KOPT-K1 (cell line): ENCODE measurements around the gene RAB24.
A peak's percentile ranks its signal among the peaks of the same experiment; 100 is the strongest.
"Not testable (repeated sequence)": the region's sequence is repeated elsewhere in the genome, so short reads cannot be mapped to it uniquely, and the experiment has no call there.

Experiments used
- H3K27ac ChIP-seq: fragments of 200-600 bp; sonication (generic); 2 replicates; pipeline ENCODE4 v1.5.1; 2016; ENCODE audit warnings: antibody characterized with exemption, mild to moderate bottlenecking, low read depth, low read length; ENCODE audit not compliant: poor library complexity, severe bottlenecking
- H3K36me3 ChIP-seq: fragments of 200-600 bp; sonication (generic); 2 replicates; pipeline ENCODE4 v1.5.1; 2017; ENCODE audit warnings: antibody characterized with exemption, mild to moderate bottlenecking, low read length, moderate library complexity; ENCODE audit not compliant: insufficient read depth
- H3K9me3 ChIP-seq: fragments of 200-600 bp; sonication (generic); 2 replicates; pipeline ENCODE4 v1.5.1; 2017; ENCODE audit warnings: antibody characterized with exemption, low read length, mild to moderate bottlenecking; ENCODE audit not compliant: insufficient read depth, poor library complexity, severe bottlenecking

Gene RAB24

DNA sequence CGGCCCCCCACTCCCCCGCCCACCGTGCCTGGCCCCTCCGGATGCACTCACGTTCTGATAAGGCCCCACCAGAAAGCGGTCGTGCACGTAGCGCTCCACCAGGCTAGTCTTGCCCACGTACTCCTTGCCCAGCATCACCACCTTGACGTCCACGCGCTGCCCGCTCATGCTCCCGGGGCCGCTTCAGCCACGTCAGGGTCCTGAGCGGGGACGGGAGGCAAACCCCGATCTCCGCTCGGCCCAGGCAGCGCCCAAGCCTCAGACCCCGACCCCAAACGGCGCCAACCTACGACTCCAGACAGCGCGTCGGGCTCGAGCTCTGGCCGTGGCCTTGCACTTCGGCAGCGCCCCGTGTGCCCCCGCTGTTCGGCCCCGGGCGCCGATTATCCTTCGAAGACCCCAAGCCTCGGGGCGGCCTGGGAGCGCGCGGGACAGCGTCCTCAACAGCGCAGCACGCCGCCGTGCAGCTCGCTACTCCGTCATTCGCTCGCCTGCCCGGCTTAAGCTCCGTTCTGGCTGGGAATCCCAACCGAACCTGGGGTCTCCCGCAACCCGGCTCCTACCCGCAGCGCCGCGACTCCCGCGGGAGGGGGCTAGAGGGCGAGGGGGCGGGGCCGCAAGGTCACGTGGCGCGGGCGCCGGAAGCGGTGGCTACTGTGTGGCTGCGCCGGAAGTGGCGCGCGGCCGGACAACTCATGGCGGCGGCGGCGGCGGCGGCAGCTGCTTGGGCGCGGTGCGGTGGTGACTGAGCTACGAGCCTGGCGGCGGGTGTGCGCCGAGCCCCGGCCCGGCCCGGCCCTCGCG lies at the start of gene RAB24, which contains the start of gene PRELID1:
TSS of gene RAB24 (minus strand) at position 599 of the 804 bp plus-strand sequence. CDS start at position 168, 431 bp downstream.
TSS of gene PRELID1 (plus strand) at position 679 of the 804 bp plus-strand sequence. CDS start 187 bp downstream, outside the sequence.
- peak within 1 kb of the TSS; percentile 85 for H3K27ac ChIP-seq
- H3K36me3 ChIP-seq = peaks cover 60% of the 10 kb centered on the region
- H3K9me3 ChIP-seq = no peaks in the 10 kb centered on the region

- H3K9me3 ChIP-seq = no peaks in the 10 kb centered on the region
- peaks cover 17% of the 10 kb centered on the region for H3K36me3 ChIP-seq
- no peak overlapping the region for H3K27ac ChIP-seq
Observed at GRCh38 chr5:177353093-177353492, 49.6 kb upstream of the RAB24 start.

GRCh38 chr5:177351392-177352329 lies 48.1 kb upstream of the RAB24 start, which contains the start of gene LMAN2:
Gene LMAN2 (minus strand): TSS chr5:177351668. CDS start chr5:177351647, 21 bp downstream.
- peaks cover 30% of the 10 kb centered on the region for H3K36me3 ChIP-seq
- H3K9me3 ChIP-seq = no peaks in the 10 kb centered on the region
- peak within 1 kb of the TSS; percentile 88 for H3K27ac ChIP-seq

- Histone ChIP-seq H3K27ac (peak overlapping the region; percentile 88), H3K9me3 (no peaks in the 10 kb centered on the region), H3K36me3 (peaks cover 37% of the 10 kb centered on the region)
Observed at GRCh38 chr5:177350776-177351391, 47.4 kb upstream of the RAB24 start.

GRCh38 chr5:177349762-177350161 lies 46.2 kb upstream of the RAB24 start:
- H3K36me3 ChIP-seq = peaks cover 46% of the 10 kb centered on the region
- no peaks in the 10 kb centered on the region for H3K9me3 ChIP-seq
- no peak overlapping the region for H3K27ac ChIP-seq

DNA sequence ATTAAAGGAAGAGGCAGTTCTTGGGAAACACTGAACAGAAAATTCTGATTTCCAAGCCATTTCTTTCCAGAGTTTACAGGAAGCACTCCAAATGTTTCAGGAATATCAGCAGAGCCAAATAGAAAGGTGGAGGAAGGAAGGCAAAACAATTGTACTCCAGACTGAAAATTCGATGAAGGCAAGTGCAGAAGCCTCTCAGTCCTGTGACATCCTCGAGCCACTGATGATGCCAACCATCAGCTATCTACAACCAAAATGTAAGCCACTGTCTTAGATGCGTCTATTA lies 45.8 kb upstream of the RAB24 start:
- Histone ChIP-seq H3K9me3 (no peaks in the 10 kb centered on the region), H3K36me3 (peaks cover 51% of the 10 kb centered on the region), H3K27ac (no peak overlapping the region)

DNA sequence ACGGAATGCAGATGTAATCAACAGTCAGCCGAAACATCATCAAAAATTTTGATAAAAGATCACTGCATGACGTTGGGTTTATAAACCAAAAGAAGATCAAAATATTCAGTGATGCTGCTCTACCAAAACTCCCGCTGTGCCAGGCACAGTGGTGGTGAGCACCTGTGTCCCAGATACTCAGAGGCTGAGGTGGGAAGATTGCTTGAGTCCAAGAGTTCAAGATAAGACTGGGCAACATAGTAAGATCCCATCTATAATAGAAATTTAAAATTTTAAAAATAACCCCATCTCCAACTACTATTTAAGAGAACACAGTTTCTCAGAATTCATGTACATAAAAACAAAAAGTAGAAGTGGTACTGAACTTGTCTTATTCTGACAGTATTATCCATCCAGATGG lies 44.2 kb upstream of the RAB24 start:
- Histone ChIP-seq H3K36me3 (peaks cover 64% of the 10 kb centered on the region), H3K9me3 (no peaks in the 10 kb centered on the region), H3K27ac (no peak overlapping the region)

DNA sequence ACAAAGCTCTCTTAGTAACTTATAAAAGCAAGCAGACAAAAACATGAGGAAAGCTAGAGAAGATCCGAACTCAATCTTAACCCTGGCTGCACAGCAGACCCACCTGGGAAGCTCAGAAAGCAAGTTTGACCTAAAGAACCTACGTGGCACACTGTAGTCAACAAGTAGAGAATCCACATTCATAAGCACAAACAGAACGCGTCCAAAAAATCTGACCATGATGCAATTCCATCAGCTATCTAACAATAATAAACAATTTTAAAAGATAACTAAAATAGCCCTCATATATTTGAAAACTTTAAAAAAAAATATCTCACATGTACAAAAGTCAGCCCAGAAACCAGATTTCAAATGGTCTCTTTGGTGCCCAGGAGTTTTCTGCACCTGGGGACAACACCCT lies 43.3 kb upstream of the RAB24 start:
- no peaks in the 10 kb centered on the region for H3K9me3 ChIP-seq
- no peak overlapping the region for H3K27ac ChIP-seq
- peaks cover 72% of the 10 kb centered on the region for H3K36me3 ChIP-seq

- no peak overlapping the region for H3K27ac ChIP-seq
- peaks cover 84% of the 10 kb centered on the region for H3K36me3 ChIP-seq
- H3K9me3 ChIP-seq = no peaks in the 10 kb centered on the region
Observed at GRCh38 chr5:177344891-177345290, 41.4 kb upstream of the RAB24 start.

- H3K27ac ChIP-seq = no peak overlapping the region
- H3K36me3 ChIP-seq = peaks cover 84% of the 10 kb centered on the region
- H3K9me3 ChIP-seq = no peaks in the 10 kb centered on the region
Observed at GRCh38 chr5:177343777-177344176, 40.3 kb upstream of the RAB24 start.

- peaks cover 89% of the 10 kb centered on the region for H3K36me3 ChIP-seq
- not testable (repeated sequence) for H3K9me3 ChIP-seq, H3K27ac ChIP-seq
Observed at GRCh38 chr5:177343000-177343399, 39.5 kb upstream of the RAB24 start.

GRCh38 chr5:177339107-177339638 lies 35.7 kb upstream of the RAB24 start:
- no peak overlapping the region for H3K27ac ChIP-seq
- H3K9me3 ChIP-seq = no peaks in the 10 kb centered on the region
- H3K36me3 ChIP-seq = peaks cover 93% of the 10 kb centered on the region

DNA sequence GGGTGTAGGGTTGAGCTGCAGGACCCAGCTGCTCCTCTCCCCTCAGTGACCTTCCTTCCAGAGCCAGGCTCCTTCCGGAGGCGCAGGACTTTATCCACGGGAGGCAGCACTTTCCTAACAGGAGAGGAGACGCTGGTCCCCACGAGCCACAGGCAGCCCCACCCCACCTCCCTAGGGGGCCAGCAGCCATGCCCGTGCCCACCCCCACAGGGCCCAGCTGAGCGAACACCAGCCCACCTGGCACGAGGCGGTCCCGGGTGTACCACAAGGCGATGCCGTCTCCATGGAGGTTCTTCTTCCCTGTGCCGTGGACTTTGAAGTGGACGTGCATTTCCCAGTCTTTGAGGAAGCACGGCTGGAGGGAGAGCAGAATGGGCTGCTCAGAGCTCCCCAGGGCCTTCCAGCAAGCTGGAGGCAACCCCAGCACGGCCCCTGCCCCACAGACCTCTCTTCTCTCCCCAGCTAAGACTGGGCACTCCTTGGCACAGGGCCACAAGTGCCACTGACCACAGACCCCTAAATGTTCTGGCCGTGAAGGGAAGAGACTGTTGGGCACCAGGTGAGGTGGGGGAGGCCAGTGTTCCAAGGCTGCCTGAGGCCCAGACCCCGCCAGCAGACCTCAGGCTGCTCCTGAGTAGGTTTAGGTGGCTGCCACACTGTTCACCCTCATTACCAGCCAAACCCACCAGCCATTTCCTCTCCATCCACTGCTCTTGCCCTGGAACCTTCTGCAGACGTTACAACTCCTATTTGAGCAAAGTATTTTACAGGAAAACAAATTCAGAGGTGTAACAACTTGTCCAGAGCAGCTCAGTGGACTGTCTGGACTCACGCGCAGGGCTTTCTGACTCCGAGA lies 35.0 kb upstream of the RAB24 start:
- H3K27ac ChIP-seq = no peak overlapping the region

More for the DNA sequence above, 35.0 kb upstream of the RAB24 start:
- peaks cover 93% of the 10 kb centered on the region for H3K36me3 ChIP-seq
- H3K9me3 ChIP-seq = no peaks in the 10 kb centered on the region
